K562 (cell line): ENCODE results near the gene INTS6. TPM values are rescaled to one million over a fixed set of nuclear protein-coding genes. Genes with fewer than 3 reads are reported as not detected.

Experiments used
- BRD4 ChIP-seq: fragments of 200-600 bp; sonication (generic); IDR thresholded peaks from 2 replicates; pipeline ENCODE4 v1.6.1; 2017; ENCODE audit warnings: inconsistent platforms
- CREB3 ChIP-seq: fragments of 450-650 bp; conservative IDR thresholded peaks from 2 replicates; pipeline ENCODE4 v1.6.1; 2016; ENCODE audit warnings: missing genetic modification characterization, low read depth, mild to moderate bottlenecking, missing compliant biosample characterization, moderate library complexity
- FOXP1 ChIP-seq: sonication (generic); formaldehyde crosslinking; IDR thresholded peaks from 2 replicates; pipeline ENCODE4 v1.8.0; 2022; ENCODE audit warnings: mild to moderate bottlenecking, missing genetic modification reagents
- NFRKB ChIP-seq: fragments of 450-650 bp; IDR thresholded peaks from 2 replicates; pipeline ENCODE4 v1.6.1; 2016; ENCODE audit warnings: low read depth
- NFYB ChIP-seq: IDR thresholded peaks from 2 replicates; pipeline ENCODE4 v1.6.1; 2011; ENCODE audit warnings: mild to moderate bottlenecking, moderate library complexity; ENCODE audit not compliant: insufficient read length; ENCODE audit errors: extremely low read depth
- PML ChIP-seq: IDR thresholded peaks from 2 replicates; pipeline ENCODE4 v1.6.1; 2012; ENCODE audit warnings: low read length, inconsistent platforms
- RAD21 ChIP-seq, 2 experiments: fragments of 250-450 bp in 1 of 2; fragments of 450-650 bp in 1 of 2; sonication (Bioruptor Pico) in 1 of 2; formaldehyde crosslinking in 1 of 2; IDR thresholded peaks in 1 of 2; conservative IDR thresholded peaks in 1 of 2; 2 replicates each; pipeline versions ENCODE4 v1.4.0 to v1.8.0; 2020 to 2022; ENCODE audit warnings: mild to moderate bottlenecking in 2 of 2, moderate library complexity in 1 of 2
- RBM14 ChIP-seq: fragments of 200-400 bp; formaldehyde crosslinking; IDR thresholded peaks from 2 replicates; pipeline ENCODE4 v1.6.1; 2018; ENCODE audit warnings: low read depth, mild to moderate bottlenecking, low read length, moderate library complexity, borderline replicate concordance; ENCODE audit not compliant: insufficient read depth
- SMAD1 ChIP-seq: fragments of 150-350 bp; IDR thresholded peaks from 2 replicates; pipeline ENCODE4 v1.6.1; 2014; ENCODE audit warnings: low read length, low read depth; ENCODE audit not compliant: partially characterized antibody
- XRCC3 ChIP-seq: fragments of 450-650 bp; IDR thresholded peaks from 2 replicates; pipeline ENCODE4 v1.6.1; 2017; ENCODE audit warnings: mild to moderate bottlenecking, moderate library complexity
- ZNF592 ChIP-seq: fragments of 450-650 bp; IDR thresholded peaks from 2 replicates; pipeline ENCODE4 v1.6.1; 2017; ENCODE audit warnings: antibody characterized with exemption, mild to moderate bottlenecking
- polyA plus RNA-seq, 8 experiments: library from polyadenylated mRNA; depleted of rRNA in 4 of 8; stranded (reverse) in 5 of 8; unstranded in 3 of 8; fragments of >200 nt; fragmentation: Nextera tagmentation in 2 of 8; fragmentation: Illumina TruSeq in 1 of 8; extraction: Ambion mirVana in 2 of 8; extraction: Trizol in 1 of 8; gene quantifications; 2 replicates each; pipeline versions ENCODE4 v1.2.1 to v1.2.3, GENCODE V29; 2011 to 2014; ENCODE audit warnings: inconsistent platforms in 1 of 8, missing spikeins in 1 of 8
- total RNA-seq, 7 experiments: library from RNA; depleted of rRNA in 6 of 7; stranded (reverse); fragments of >200 nt in 6 of 7; fragmentation: Illumina TruSeq in 2 of 7; extraction: Trizol in 2 of 7; gene quantifications; 2 replicates each; pipeline versions ENCODE4 v1.2.1 to v1.2.3, GENCODE V29; 2011 to 2021; ENCODE audit warnings: low replicate concordance in 1 of 7
- TF ChIP-seq, protein P1 (sequence below): fragments of 450-650 bp; IDR thresholded peaks from 2 replicates; pipeline ENCODE4 v1.6.1; 2016; ENCODE audit warnings: mild to moderate bottlenecking, moderate library complexity

The INTS6 gene
- total and polyA plus RNA-seq, 9 of the 15 experiments (the other 6 are each of a cell fraction or from before 2014, with no cell fraction given), result 3.7 to 29.8 (median 16.1) TPM

- TF ChIP-seq, protein P1, sequence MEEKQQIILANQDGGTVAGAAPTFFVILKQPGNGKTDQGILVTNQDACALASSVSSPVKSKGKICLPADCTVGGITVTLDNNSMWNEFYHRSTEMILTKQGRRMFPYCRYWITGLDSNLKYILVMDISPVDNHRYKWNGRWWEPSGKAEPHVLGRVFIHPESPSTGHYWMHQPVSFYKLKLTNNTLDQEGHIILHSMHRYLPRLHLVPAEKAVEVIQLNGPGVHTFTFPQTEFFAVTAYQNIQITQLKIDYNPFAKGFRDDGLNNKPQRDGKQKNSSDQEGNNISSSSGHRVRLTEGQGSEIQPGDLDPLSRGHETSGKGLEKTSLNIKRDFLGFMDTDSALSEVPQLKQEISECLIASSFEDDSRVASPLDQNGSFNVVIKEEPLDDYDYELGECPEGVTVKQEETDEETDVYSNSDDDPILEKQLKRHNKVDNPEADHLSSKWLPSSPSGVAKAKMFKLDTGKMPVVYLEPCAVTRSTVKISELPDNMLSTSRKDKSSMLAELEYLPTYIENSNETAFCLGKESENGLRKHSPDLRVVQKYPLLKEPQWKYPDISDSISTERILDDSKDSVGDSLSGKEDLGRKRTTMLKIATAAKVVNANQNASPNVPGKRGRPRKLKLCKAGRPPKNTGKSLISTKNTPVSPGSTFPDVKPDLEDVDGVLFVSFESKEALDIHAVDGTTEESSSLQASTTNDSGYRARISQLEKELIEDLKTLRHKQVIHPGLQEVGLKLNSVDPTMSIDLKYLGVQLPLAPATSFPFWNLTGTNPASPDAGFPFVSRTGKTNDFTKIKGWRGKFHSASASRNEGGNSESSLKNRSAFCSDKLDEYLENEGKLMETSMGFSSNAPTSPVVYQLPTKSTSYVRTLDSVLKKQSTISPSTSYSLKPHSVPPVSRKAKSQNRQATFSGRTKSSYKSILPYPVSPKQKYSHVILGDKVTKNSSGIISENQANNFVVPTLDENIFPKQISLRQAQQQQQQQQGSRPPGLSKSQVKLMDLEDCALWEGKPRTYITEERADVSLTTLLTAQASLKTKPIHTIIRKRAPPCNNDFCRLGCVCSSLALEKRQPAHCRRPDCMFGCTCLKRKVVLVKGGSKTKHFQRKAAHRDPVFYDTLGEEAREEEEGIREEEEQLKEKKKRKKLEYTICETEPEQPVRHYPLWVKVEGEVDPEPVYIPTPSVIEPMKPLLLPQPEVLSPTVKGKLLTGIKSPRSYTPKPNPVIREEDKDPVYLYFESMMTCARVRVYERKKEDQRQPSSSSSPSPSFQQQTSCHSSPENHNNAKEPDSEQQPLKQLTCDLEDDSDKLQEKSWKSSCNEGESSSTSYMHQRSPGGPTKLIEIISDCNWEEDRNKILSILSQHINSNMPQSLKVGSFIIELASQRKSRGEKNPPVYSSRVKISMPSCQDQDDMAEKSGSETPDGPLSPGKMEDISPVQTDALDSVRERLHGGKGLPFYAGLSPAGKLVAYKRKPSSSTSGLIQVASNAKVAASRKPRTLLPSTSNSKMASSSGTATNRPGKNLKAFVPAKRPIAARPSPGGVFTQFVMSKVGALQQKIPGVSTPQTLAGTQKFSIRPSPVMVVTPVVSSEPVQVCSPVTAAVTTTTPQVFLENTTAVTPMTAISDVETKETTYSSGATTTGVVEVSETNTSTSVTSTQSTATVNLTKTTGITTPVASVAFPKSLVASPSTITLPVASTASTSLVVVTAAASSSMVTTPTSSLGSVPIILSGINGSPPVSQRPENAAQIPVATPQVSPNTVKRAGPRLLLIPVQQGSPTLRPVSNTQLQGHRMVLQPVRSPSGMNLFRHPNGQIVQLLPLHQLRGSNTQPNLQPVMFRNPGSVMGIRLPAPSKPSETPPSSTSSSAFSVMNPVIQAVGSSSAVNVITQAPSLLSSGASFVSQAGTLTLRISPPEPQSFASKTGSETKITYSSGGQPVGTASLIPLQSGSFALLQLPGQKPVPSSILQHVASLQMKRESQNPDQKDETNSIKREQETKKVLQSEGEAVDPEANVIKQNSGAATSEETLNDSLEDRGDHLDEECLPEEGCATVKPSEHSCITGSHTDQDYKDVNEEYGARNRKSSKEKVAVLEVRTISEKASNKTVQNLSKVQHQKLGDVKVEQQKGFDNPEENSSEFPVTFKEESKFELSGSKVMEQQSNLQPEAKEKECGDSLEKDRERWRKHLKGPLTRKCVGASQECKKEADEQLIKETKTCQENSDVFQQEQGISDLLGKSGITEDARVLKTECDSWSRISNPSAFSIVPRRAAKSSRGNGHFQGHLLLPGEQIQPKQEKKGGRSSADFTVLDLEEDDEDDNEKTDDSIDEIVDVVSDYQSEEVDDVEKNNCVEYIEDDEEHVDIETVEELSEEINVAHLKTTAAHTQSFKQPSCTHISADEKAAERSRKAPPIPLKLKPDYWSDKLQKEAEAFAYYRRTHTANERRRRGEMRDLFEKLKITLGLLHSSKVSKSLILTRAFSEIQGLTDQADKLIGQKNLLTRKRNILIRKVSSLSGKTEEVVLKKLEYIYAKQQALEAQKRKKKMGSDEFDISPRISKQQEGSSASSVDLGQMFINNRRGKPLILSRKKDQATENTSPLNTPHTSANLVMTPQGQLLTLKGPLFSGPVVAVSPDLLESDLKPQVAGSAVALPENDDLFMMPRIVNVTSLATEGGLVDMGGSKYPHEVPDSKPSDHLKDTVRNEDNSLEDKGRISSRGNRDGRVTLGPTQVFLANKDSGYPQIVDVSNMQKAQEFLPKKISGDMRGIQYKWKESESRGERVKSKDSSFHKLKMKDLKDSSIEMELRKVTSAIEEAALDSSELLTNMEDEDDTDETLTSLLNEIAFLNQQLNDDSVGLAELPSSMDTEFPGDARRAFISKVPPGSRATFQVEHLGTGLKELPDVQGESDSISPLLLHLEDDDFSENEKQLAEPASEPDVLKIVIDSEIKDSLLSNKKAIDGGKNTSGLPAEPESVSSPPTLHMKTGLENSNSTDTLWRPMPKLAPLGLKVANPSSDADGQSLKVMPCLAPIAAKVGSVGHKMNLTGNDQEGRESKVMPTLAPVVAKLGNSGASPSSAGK, result no peak
- TF ChIP-seq XRCC3 (no peak), NFRKB (no peak), CREB3 (tag) (no peak), RBM14 (no peak), BRD4 (no peak), SMAD1 (no peak), FOXP1 (CRISPR knock-in tag) (no peak), ZNF592 (no peak), PML (no peak), RAD21 (CRISPR knock-in tag; conservative IDR thresholded peaks at IDR 0.05 in 1 of 2, IDR thresholded peaks at IDR 0.05 in 1 of 2) (peak; percentile 24 to 55; a peak in 3 of 4 replicates), NFYB (no peak)
Measured at GRCh38 chr13:51444922-51445321, 7.9 kb downstream of the INTS6 start (continued).
